Dermis blood vessel endothelial cell (primary cell): ENCODE results near the gene NRXN3. TPM values are rescaled to one million over a fixed set of nuclear protein-coding genes. Genes with fewer than 3 reads are reported as not detected.

Source experiments
- DNase-seq: peaks from one replicate; pipeline ENCODE4 v3.0.0; 2010
- total RNA-seq: library from RNA; depleted of rRNA; stranded (reverse); fragments of >200 nt; gene quantifications from 2 replicates; pipeline ENCODE4 v1.2.3, GENCODE V29; 2014

Gene NRXN3
- total RNA-seq, 1 donor from 2014 or later = under 0.01 TPM

GRCh38 chr14:79027138-79027537, 857.0 kb downstream of the NRXN3 start:
- DNase-seq = no peak

- peak; percentile 18 for DNase-seq
These were observed 858.1 kb downstream of the NRXN3 start for GRCh38 chr14:79028281-79028680.

- no peak for DNase-seq
These were observed 866.3 kb downstream of the NRXN3 start for GRCh38 chr14:79036441-79036840.

- DNase-seq = no peak
These were observed 866.9 kb downstream of the NRXN3 start for GRCh38 chr14:79037106-79037505.

GRCh38 chr14:79037593-79037992, 867.4 kb downstream of the NRXN3 start:
- no peak for DNase-seq

GRCh38 chr14:79040790-79041189, 870.6 kb downstream of the NRXN3 start:
- no peak for DNase-seq

GRCh38 chr14:79043194-79043889, 873.2 kb downstream of the NRXN3 start:
- no peak for DNase-seq

- peak; percentile 90 for DNase-seq
These were observed 874.9 kb downstream of the NRXN3 start for GRCh38 chr14:79044894-79045624.

- peak; percentile 12 for DNase-seq
These were observed 880.9 kb downstream of the NRXN3 start for GRCh38 chr14:79050787-79051727.

GRCh38 chr14:79051742-79052141, 881.6 kb downstream of the NRXN3 start:
- no peak for DNase-seq

- no peak for DNase-seq
These were observed 886.7 kb downstream of the NRXN3 start for GRCh38 chr14:79056879-79057278.

- DNase-seq = no peak
These were observed 887.2 kb downstream of the NRXN3 start for GRCh38 chr14:79057333-79057732.

- DNase-seq = no peak
These were observed 892.1 kb downstream of the NRXN3 start for GRCh38 chr14:79062226-79062625.

- no peak for DNase-seq
These were observed 894.0 kb downstream of the NRXN3 start for GRCh38 chr14:79064214-79064613.

GRCh38 chr14:79074510-79074909, 904.3 kb downstream of the NRXN3 start:
- no peak for DNase-seq

GRCh38 chr14:79076428-79076827, 906.3 kb downstream of the NRXN3 start:
- DNase-seq = no peak

- DNase-seq = no peak
These were observed 906.9 kb downstream of the NRXN3 start for GRCh38 chr14:79077096-79077495.

GRCh38 chr14:79080040-79080439, 909.9 kb downstream of the NRXN3 start:
- no peak for DNase-seq

- no peak for DNase-seq
These were observed 912.7 kb downstream of the NRXN3 start for GRCh38 chr14:79082883-79083282.

GRCh38 chr14:79083356-79083755, 913.2 kb downstream of the NRXN3 start:
- no peak for DNase-seq

- no peak for DNase-seq
These were observed 914.7 kb downstream of the NRXN3 start for GRCh38 chr14:79084861-79085260.

GRCh38 chr14:79089576-79089975, 919.4 kb downstream of the NRXN3 start:
- no peak for DNase-seq

- no peak for DNase-seq
These were observed 920.5 kb downstream of the NRXN3 start for GRCh38 chr14:79090641-79091180.
